ENCODE data around the gene ATP6V1B1.

The ATP6V1B1 gene

DNA sequence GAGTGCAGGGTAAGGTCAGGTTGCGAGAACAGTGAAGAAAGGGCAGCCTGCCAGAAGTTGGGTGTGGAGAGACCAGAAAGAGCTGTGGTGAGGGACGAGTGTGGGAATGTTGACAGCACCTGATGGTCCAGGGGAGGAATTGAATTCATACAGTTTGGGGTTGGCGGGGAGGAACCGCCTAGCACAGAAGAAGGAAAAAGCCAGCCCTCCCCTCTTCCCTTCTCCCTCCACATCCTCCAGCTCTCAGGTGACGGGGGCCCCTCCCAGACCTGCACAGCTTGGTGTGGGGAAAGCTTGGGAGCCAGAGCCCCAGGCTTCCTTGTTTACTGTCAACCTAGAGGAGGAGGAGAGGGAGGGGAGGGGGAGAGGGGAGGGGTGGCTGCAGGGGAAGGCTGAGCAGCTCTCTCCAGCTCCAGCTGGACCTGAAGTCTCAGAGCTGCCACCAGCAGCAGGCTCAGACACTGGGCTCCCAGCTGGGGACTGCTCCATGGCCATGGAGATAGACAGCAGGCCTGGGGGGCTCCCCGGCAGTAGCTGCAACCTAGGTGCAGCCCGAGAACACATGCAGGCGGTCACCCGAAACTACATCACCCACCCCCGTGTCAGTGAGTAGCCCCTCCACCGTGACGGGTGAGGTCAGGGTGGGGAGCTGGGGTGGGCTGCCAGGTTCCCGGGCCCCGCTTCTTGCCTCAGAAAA is at the start of gene ATP6V1B1:
TSS of gene ATP6V1B1 (plus strand) at position 433 of the 697 bp plus-strand sequence. CDS start at position 488, 55 bp downstream.
- DNase-seq: peak in 1 of 2 experiments; percentile 47

DNA sequence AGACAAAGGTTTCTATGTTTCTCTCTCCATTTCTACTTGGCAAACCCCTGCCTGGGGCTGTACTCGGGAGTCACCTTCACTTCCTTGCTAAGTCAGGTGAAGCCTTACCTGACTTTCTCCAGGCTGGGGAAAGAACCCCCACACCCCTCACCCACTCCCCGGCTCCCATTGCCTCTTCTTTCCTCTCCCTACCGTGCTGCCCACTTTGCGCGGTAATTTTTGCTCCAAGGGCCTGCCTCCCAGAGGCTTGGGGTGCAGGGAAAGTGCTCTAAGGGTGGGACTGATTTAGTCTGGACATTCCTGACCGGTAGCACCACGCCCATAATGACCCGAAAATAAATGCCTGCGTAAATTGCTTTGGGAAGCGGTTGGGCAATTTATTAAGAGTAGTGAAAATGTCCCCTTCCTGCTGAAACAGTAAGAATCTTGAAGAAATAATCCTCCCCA is 49.1 kb upstream of the ATP6V1B1 start:
- DNase-seq: no peak

DNA sequence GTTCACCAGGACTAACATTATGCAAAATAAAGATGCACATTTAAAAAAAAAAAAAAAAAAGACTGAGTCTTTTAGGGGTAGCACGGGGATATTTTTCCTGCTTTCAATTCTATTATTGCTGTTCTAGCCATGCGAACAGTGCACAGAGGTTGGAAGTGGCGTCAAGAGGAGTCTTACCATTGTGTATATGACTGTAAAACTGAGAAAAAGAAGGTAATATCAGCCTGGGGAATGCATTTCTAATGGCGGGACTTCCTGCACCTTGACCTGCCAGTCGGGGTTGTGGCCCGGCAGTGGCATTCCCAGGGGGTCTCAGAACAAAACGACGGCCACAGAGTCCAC is 48.5 kb upstream of the ATP6V1B1 start:
- DNase-seq: no peak

DNA sequence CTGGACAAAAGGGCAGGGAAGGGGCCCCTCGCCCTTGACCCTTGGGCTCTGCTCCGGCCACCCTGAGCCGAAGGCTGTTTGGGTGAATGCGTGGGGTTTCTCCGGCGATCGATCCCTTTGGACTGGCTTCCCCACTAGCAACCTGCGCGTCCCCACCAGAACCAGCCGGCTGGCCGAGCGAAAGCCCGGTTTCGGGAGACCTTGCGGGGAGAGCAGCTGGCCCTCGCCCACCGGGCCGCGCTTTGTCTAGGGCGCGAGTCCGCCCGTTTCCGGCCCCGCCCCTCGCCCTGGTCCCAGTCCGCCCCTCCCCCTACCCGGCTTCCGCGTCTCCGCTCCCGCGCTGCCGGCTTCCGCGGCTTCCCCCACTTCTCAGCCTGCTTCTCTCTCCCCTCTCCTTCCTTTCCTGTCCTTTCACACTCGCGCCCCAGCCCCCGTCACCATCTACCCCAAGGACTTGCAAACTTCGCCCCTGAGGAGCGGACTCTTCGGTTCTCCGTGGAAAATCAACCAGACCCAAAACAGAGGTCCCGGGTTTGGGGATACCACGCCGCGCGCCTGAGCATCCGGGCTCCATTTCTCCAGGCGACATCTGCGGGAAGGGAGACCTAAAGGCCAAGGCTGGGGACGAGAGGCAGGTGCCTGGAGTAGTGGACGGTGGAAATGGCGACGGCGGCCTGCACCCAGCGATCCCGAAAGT is 48.0 kb upstream of the ATP6V1B1 start:
- peak in 1 of 2 experiments; percentile 64 for DNase-seq

DNA sequence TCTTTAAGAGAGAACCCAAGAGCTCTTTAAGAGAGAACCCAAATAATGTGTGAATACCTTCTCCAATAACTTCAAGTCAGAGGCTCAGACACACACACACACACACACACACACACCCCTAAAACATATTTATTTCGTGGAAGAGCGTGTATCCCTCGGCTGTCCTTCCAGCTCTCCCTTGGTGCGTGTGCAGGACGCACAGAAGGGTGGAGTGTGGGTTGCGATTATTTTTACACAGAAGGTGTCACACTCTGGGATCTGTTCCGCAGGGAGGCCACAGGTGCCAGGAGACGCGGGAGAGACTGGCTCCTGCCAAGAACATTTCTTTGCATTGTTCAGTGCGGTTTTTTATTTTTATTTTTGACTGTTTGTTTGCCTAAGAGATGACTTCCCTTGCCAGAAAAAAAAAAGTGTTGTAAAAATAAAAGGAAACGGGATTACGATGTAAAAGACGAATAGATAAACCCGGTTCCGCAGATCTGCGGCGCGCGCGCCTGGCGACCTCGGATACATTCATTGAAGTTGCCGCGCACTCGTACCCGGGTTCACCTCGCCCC is 47.3 kb upstream of the ATP6V1B1 start:
- DNase-seq: no peak

DNA sequence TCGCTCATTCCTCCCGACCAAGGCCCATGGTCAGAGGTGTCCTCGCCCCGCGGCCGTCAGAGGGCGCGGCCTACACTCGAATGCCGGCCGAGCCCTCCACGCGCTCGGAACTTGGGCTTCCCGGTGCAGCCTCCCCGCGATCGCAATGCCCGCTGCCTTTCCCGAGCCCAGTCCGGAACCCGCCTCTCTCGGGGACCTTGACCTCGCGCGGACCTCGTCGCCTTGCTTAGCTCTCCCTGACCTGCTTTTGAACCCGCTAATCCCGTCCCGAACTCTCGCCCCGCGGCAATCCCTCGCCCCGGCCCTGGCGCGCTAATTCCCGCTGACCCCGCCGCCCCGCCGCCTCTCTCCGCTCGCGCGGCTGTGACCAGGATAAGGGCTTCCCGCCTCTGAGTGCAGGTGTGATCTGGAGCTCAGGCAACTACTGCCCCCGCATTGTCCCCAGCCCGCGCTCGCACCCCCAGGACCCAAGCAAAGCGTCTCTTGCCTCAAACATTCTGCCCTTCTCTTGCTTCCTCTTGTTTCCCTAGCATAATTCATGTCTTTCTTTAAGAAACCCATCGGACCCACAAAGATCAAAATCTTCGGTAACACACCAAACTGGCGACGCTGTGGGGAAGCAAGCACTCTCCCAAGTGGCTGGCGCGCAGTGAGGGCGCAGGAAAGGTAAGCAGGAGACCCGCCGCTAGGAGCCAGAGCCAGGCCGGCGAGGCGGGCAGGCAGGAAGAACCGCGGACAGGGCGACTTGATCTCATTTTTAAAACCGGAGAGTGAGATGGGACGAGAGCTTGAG is 46.6 kb upstream of the ATP6V1B1 start:
- no peak for DNase-seq

DNA sequence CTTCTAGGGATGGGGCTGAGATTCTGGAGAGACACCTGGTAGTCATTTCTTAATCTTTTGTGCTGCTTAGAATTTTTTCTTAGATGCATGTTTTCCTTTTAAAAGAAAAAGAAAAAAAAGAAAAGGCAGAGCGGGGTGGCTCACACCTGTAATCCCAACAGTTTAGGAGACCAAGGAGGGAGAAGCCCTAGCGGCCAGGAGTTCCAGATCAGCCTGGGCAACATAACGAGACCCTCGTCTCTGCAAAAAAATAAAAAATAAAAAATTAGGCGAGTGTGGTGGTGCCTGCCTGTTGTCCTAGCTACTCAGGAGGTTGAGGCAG is 46.0 kb upstream of the ATP6V1B1 start:
- DNase-seq: no peak

DNA sequence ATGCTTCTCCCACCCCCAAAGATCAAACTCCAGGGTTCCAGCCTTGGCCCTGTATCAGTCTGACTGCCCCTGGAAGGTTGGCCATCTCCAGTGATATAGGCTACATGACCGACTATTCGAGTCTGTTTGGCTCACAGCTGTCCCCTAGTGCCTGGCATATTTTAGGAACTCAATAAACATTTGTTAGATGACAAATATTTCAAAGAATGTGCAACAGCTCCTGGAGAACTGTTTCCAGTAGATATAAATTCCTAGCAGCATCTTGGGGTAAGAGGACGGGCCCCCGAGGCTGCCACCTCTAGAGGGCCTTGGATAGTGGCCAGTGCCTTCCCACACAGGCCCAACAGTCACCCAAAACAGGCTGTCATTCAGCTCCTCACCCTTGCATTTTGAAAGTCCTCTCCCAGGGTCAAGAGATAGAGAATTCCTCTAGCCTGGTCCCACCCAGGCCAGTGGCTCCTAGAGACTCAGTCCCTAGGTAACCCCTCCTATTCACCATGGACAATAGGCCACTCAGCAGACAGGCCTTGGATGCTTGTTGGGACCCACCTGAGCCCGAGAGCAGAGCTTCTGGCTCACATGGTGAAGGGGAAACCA is 45.1 kb upstream of the ATP6V1B1 start:
- DNase-seq: no peak

DNA sequence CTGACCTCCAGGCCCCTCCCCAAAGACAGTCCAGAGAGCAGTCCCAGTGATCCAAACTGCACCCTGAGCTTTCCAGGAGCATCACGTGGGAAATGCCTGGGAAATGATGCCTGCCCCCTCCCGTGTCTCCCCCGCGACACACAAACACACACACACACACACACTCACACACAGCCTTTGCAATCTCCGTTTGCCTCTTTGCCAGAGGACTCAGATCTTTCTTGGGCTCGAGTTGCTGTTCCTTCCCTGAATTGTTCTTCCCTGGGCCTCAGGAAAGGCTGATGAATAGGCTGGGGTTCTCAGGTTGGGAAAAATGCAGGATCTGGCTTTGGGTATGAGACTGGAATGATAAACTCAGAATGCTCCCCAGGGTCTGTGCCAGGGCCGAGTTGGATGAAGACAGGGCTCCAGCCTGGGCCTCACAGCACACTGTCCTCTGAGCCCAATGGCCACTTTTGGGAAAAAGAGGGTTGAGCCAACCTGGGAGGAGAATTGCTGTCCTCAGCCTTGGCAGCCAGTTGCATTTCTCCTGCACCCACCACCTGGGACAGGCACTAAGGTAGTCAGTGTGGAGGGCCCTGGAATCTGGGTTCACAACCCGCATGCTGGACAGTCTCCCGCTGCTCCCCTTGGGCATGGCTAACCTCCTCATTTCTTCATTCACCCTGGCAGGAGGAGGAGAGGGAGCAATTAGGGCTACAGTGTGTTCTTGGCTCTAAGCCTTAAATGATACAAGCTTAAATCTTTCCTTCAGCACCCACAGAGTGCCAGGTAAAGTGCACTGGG is 43.9 kb upstream of the ATP6V1B1 start:
- no peak for DNase-seq

DNA sequence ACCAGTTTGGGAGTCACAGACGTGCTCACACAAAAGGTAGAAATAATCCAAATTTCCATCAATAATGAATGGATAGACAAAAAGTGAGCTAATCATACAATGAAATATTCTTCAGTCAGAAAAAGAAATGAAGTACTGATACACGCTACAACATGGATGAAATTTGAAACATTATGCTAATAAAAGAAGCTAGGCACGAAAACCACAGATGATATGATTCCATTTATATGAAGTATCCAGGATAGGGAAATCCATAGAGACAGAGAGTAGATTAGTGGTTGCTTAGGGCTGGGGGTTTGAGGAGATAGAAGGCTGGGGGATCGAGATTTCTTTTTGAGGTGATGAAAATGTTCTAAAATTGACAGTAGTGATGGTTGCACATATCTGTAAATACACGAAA is 43.0 kb upstream of the ATP6V1B1 start:
- no peak for DNase-seq

DNA sequence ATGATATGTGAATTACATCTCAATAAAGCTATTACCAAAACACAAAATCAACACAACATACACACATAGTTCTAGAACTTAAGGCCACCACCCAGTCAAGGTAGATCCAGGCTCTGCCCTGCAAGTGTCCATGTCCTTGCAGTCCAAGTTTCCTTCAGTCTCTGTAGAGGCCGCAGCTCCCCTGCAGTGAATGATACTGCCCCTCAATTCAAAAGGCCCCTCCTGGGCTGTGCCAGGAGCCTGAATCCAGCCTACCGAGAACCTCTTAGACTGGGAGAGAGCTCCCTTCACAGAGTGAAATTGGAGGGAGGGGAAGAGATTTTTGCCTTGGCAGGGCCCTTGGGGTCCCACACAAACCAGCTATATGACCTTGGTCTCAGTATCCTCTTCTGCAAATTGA is 42.5 kb upstream of the ATP6V1B1 start:
- DNase-seq: no peak

DNA sequence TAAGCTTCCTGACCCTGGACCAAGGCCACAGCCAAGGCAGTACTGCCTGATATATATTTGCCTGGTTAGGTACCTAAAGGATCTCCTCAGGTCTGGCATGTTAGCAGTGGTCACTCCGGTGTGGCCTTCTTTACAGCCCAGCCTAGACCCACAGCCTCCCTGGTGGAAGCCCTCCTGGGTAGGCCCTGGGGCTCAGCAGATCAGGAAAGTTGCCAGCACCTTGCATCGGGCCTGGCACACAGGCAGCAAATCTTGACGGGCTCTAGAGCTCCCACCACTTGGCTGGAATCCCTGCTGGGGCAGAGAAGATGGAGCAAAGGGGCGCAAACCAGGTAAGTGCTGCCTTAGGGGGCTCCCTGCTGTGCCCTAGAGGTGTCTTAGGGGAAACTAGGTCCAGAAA is 40.9 kb upstream of the ATP6V1B1 start:
- DNase-seq: no peak

DNA sequence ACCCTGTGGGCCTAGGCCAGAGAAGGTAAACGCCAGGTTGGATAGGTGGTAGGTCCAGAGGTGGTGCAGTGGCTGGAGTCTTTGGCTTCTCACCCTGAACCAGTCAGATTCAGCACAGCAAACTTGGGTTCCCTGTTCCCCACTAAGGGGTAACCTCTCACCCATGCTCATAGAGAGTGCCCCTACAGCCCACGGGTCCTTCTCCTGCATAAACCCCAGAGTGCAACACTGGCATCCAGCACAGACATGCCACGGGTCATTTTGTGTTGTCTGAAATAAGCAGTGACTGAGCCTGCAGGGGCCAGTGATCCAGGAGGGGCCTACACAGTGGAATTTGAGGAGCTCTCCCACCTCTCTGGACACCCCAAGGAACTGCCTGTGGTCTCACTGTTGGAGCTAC is 40.5 kb upstream of the ATP6V1B1 start:
- no peak for DNase-seq

DNA sequence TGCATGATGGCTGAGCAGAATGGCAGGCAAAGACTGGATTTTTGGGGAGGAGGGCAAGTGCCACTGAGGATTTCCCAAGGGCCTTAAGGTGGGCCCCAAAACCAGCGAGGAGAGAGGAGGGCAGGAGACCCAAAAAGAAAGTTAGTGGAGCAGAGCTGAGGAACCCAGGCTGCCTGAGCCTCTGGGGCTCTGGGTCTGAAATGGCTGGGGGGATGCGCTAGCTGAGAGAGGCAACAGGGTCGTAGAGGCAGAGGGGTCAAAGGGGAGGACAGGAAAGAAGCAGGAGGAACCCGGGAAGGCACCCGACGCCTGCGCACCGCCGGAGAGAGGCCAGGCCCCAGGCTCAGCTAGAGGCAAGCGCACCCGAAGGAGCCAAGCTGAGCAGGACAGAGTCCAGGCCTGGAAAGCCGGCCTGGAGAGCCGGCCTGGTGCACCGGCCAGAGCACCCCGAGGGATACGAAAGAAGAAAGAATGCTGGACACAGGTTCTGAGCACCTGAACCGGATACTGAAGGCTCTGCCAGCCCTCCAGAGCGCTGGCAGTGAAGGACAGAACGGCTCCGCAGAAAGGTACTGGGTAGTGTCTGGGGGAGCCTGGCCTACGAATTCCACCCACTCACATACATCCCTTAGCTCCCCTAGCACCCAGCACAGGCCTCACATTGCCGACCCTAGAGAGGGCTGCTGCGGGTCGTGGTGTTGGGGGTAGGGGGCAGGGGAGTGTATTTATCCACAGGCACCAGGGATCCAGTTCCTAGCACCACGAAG is 39.5 kb upstream of the ATP6V1B1 start:
- DNase-seq: no peak

DNA sequence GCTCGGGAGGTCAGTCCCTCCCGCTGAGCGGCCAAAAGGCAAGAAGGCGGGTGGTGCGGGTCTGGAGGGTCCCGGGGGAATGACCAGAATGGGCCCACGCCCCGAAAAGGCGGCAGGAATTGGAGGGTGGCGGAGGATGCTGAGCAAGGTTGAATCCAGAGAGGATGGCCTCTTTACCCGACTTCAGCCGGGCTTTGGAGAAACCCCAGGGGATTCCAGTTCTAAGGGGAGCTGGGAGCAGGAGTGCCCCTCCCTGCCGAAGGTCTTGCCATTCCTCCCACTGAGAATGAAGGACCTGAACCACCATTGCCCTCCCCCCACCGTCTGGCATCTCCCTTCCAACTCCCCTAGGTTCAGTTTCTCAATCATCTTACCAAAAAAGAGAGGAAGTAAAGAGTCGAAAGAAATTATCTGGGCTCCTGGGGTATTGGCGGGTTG is 38.9 kb upstream of the ATP6V1B1 start:
- no peak for DNase-seq

DNA sequence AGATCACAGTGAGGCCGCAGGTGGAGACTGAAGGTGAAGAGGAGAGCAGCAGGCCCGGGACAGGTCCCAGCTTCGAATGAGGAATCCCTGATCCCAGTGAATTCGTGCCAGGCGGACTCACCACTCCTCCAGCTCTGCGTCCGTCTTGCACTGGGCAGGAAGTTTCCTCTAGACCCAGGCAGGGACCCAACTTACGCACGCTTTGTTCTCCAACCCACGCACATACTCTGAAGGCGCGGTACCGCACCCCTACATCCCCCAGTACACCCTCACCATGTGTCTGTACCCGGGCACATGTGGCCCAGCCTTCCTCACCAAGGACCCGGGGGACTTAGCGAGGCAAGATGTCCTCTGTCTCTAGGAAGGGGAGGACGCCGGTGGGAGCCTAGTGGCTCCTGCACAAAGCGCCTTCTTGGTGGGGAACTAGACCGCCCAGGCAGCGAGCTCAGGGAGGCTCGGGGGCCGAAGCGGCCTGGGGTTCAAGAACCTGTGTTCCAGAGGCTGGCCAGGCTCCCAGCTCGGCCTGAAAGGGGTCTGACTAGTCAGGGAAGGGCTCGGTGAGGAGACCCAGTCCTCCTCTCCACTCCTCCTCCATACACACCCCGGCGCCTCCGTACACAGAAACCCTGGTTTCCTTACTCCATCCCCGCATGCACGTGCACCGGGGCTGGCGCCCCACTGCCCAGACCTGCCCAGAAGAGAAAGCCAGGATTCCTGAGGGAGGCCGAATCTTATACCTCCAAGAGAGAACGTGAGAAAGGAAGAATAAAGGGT is 38.3 kb upstream of the ATP6V1B1 start:
- DNase-seq: no peak

DNA sequence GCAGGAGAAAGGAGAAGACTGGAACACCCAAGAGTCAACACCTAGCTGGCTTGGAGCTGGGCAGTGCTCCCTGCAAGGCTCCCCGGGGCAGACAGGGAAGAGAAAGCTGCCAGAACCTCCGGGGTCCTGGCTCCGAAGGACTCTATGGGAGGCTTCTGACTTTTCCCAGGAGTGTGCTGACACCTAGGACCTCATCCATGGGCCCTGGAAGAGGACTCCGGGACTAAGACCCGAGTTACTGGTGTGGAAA is 37.8 kb upstream of the ATP6V1B1 start:
- DNase-seq: no peak

DNA sequence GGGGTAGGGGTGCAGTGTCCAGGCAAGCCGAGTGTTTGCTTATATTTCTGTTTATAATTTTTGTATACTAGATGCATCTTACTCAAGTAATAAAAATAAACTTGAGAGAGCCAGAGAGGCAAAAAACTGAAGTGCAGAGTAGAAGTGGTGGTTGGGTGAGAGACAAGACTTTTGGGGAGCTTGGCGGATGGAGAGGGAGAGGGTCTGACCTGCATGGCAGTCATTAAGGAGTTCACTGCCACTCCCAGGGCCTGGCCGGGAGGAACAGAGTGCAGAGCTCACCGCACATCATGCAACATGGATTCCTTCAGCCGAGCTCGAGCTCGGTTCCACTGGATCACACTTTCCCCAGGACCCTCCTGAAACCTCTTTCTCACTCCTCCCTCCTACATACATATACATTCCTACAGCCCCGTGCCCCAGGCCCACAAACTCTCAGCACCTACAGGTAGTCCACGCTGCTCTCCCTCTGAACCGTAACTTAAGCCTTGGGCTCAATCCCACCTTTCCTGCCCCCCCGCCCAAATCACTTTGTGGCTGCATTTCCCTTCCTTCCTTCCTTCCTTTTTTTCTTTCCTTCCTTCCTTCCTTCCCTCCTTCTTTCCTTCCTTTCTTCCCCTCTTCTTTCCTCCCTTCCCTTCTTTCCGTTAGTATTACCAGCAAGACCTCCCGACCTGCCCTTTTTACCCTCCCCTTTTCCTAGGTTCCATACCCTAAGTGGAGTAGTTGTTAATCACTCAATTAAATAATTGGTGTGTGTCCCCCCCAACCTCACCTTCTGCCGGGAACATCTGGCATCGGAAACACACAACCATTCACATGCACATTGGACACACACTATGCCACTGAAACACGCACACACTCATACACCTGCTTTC is 37.1 kb upstream of the ATP6V1B1 start:
- no peak for DNase-seq

DNA sequence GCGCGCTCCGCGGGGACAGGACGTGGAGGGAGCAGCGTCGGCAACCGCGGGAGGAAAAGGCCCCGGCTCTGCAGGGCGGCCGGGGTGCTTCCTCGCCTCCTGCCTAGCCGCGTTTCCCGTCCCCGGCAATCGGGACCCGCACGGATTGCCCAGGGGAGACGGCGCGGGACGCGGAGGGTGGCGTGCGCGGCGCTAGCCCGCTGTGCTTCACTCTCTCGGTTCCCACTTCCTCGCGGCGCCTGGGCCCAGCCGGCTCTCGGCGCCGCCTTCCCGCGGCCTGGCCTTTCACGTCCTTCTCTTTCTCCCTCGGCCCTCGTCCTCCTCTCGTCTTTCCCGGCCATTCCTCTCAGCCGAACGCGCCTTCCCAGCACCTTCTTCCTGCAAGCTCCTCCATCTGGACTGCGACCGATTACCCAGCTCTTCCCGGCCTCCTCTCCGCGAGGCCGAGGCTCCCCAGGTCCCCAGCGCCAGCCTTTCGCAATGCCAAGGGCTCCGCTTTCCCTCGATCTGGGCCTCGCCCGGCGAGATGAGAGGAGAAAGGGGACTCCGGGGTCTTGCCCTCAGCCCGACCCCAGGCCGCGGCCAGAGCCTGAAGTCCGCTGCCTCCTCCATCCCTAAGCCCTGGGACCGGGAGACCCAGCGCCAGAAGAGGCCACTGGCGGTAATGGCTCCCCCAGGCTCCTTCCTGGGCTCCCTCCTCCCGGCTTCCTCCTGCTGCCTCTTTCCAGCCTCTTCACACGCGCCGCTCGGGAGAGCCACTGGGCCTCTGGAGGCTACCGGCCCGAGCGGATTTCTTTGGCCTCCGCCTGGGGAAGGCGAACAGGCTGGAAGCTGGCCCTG is 34.3 kb upstream of the ATP6V1B1 start:
- peak; percentile 48 to 72 for DNase-seq
